ENCODE data around the gene MVD.

DNA sequence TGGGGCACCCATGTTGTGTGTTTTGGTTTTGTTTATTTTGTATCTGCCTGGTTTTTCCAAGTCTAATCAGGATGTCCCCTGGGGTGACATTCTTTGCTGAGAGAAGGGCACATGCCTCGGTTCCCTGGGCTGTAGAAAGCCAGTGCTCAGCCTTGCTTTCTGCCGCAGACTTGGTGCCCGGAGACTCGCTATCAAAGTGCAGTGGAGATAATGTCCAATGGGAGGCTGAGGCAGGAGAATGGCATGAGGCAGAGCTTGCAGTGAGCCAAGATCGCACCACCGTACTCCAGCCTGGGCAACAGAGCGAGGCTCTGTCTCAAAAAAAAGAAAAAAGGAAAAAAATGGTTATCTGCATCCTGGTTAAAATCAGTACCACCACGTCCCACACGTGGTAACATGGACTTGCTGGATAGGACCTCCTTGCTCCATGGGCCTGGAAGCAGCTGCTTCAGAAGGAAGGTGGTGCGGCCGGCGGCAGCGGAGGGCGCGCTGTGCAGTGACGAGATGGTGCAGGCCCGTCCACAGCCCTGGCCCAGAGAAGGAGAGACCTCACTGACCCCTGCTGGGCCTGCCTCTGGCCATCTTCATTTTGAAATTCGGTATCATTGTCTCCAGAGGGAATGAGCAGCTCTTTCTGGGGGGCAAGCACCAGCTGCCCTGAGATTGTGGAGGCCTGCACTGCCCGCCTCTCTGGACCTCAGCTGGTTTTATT lies 43.8 kb downstream of the MVD start:
- TF ChIP-seq, protein P1, sequence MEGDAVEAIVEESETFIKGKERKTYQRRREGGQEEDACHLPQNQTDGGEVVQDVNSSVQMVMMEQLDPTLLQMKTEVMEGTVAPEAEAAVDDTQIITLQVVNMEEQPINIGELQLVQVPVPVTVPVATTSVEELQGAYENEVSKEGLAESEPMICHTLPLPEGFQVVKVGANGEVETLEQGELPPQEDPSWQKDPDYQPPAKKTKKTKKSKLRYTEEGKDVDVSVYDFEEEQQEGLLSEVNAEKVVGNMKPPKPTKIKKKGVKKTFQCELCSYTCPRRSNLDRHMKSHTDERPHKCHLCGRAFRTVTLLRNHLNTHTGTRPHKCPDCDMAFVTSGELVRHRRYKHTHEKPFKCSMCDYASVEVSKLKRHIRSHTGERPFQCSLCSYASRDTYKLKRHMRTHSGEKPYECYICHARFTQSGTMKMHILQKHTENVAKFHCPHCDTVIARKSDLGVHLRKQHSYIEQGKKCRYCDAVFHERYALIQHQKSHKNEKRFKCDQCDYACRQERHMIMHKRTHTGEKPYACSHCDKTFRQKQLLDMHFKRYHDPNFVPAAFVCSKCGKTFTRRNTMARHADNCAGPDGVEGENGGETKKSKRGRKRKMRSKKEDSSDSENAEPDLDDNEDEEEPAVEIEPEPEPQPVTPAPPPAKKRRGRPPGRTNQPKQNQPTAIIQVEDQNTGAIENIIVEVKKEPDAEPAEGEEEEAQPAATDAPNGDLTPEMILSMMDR (conservative IDR thresholded peaks at IDR 0.05 in 1 of 2, IDR thresholded peaks at IDR 0.05 in 1 of 2; ENCODE audit: low read depth in 1 of 2, low read length in 2 of 2), result no peak
- TF ChIP-seq EZH2 (IDR thresholded peaks at IDR 0.05; ENCODE audit: low read length, missing control alignments), result no peak

Measured in fibroblast of lung (primary cell).